ENCODE results near the gene NUDC.

Gene NUDC

DNA sequence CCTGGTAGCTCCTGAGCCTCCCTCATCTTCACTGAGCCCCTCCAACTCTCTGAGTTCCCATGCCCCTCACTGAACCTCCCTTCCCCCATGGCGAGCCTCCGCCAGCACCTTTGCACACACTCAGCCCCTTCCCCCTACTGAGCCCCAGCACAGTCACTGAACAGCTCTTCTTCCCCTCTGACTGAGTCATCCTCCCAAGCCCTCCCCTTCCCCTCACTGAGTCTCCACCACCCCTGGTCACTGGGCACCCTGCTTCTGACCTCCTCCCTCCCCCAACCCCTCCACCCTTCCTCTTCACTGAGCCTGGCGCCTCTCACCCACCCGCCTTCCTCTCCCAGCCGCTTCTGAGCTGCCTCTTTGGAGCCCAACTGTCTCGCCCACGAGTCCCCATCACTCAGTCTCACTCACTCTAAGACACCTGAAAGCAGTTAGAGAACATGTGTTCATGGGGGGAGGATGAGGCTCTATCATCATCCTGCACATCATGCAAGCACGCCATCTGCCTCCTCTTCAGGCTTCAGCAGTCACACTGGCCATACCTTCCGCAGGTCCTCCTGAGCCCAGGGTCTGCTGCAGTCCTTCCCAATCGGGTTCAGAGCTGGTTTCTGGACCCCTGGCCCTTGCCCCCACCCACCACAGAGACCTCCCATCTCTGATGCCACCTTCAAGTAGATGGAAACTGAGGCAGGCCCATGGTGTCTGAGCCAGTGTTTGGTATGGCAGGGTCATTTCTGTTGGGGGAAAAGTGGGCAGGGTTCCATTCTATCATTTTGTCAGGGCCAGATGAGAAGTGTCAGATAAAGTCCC is 70.0 kb downstream of the NUDC start:
- peak in 1 of 2 donors; percentile 32 for DNase-seq

- peak; percentile 73 to 81 for DNase-seq
Observed at GRCh38 chr1:26993237-26994019, 71.9 kb downstream of the NUDC start, which contains the start of gene TRNP1. TSS of gene TRNP1 (plus strand) at chr1:26993692. CDS start at chr1:26993787, 95 bp downstream.

GRCh38 chr1:26994020-26994786 is 72.7 kb downstream of the NUDC start:
- peak in 1 of 2 donors; percentile 27 for DNase-seq

DNA sequence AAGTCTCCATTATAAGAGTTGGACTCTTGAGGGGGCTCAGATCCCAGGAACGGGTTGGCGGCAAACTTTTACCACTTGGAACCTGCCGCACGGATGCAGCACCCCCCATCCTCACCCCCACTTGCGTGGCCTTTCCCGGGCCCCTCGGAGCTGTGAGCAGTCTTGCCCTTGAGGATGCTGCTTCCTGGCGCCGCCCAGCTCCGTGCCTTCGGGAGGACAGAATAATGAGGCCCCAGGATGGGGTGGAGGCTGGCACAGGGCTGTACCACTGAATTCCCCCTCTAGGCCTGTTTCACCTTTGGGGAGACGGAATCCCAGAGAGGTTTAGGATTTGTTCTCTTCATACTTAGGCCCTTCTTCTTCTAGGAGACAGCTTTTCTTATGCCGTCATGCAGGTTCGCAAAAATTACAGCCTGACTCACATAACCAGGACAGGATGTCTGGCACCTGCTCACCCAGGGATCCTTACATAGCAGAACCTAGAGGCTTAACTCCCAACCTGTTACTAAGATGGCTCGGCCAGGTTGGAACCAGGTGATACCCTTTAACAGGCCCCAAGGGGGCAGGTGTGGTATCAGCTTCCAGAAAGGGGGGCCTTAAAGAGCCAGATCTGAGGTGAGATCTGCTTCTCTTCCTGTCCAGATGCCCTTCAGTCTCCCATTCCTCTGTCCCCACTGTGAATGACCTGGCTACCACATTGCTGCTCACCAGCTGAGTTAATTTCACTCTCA is 73.4 kb downstream of the NUDC start:
- DNase-seq: no peak

- no peak for DNase-seq
Observed at GRCh38 chr1:26996024-26996423, 74.5 kb downstream of the NUDC start.

All from CD4-positive, alpha-beta T cell treated with Interferon alpha-2 for 1 hour (primary cell).